PFSK-1 (cell line): ENCODE measurements around the gene KIF26B.

Experiments used
- FOXP2 ChIP-seq: optimal IDR thresholded peaks from 2 replicates; pipeline ENCODE3; 2011; ENCODE audit warnings: borderline replicate concordance, control low read depth, inconsistent platforms; ENCODE audit not compliant: insufficient read depth; ENCODE audit errors: extremely low read length, extremely low read depth
- POLR2AphosphoS5 ChIP-seq: IDR thresholded peaks from 2 replicates; pipeline ENCODE4 v1.6.1; 2012; ENCODE audit warnings: low read depth, mild to moderate bottlenecking, control low read depth, low read length, moderate library complexity
- SIN3A ChIP-seq: IDR thresholded peaks from 2 replicates; pipeline ENCODE4 v1.6.1; 2012; ENCODE audit warnings: mild to moderate bottlenecking, low read length, moderate library complexity, borderline replicate concordance; ENCODE audit not compliant: insufficient read depth
- TAF1 ChIP-seq: IDR thresholded peaks from 2 replicates; pipeline ENCODE4 v1.6.1; 2012; ENCODE audit warnings: low read length, control low read depth, borderline replicate concordance; ENCODE audit not compliant: insufficient read depth
- TF ChIP-seq, protein P1 (sequence below), 2 experiments: IDR thresholded peaks; 2 replicates each; pipeline versions ENCODE4 v1.6.1 to v1.8.0; 2011 to 2012; ENCODE audit warnings: low read depth in 2 of 2, low read length in 2 of 2, control low read depth in 1 of 2, inconsistent platforms in 1 of 2, mild to moderate bottlenecking in 1 of 2, moderate library complexity in 1 of 2; ENCODE audit not compliant: insufficient read depth in 1 of 2

DNA sequence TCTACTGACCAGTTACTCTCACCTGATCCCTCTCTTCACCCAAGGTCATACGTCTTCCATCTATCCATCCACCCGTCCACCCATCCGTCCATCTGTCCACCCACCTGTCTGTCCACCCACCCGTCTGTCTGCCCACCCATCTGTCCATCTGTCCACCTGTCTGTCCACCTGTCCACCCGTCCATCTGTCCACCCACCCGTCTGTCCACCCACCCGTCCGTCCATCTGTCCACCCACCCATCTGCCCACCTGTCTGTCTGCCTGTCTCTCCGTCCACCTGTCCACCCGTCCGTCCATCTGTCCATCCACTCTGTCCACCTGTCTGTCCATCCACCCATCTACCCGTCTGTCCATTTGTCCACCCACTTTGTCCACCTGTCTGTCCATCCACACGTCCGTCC lies 11.8 kb upstream of the KIF26B start:
- TF ChIP-seq POLR2AphosphoS5, result no peak
- no peak for TF ChIP-seq SIN3A
- TF ChIP-seq, protein P1, sequence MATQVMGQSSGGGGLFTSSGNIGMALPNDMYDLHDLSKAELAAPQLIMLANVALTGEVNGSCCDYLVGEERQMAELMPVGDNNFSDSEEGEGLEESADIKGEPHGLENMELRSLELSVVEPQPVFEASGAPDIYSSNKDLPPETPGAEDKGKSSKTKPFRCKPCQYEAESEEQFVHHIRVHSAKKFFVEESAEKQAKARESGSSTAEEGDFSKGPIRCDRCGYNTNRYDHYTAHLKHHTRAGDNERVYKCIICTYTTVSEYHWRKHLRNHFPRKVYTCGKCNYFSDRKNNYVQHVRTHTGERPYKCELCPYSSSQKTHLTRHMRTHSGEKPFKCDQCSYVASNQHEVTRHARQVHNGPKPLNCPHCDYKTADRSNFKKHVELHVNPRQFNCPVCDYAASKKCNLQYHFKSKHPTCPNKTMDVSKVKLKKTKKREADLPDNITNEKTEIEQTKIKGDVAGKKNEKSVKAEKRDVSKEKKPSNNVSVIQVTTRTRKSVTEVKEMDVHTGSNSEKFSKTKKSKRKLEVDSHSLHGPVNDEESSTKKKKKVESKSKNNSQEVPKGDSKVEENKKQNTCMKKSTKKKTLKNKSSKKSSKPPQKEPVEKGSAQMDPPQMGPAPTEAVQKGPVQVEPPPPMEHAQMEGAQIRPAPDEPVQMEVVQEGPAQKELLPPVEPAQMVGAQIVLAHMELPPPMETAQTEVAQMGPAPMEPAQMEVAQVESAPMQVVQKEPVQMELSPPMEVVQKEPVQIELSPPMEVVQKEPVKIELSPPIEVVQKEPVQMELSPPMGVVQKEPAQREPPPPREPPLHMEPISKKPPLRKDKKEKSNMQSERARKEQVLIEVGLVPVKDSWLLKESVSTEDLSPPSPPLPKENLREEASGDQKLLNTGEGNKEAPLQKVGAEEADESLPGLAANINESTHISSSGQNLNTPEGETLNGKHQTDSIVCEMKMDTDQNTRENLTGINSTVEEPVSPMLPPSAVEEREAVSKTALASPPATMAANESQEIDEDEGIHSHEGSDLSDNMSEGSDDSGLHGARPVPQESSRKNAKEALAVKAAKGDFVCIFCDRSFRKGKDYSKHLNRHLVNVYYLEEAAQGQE (IDR thresholded peaks at IDR 0.05; ENCODE audit: insufficient read depth in 1 of 2, low read depth in 2 of 2, low read length in 2 of 2), result no peak
- TF ChIP-seq TAF1, result no peak
- TF ChIP-seq FOXP2, result no peak
